Measurements from ENCODE around the gene HSPB1. TPM values are rescaled to one million over a fixed set of nuclear protein-coding genes. Genes with fewer than 3 reads are reported as not detected.

HSPB1 gene
- total and polyA plus RNA-seq, 4 donors: 25.5 to 186 (median 104) TPM

DNA sequence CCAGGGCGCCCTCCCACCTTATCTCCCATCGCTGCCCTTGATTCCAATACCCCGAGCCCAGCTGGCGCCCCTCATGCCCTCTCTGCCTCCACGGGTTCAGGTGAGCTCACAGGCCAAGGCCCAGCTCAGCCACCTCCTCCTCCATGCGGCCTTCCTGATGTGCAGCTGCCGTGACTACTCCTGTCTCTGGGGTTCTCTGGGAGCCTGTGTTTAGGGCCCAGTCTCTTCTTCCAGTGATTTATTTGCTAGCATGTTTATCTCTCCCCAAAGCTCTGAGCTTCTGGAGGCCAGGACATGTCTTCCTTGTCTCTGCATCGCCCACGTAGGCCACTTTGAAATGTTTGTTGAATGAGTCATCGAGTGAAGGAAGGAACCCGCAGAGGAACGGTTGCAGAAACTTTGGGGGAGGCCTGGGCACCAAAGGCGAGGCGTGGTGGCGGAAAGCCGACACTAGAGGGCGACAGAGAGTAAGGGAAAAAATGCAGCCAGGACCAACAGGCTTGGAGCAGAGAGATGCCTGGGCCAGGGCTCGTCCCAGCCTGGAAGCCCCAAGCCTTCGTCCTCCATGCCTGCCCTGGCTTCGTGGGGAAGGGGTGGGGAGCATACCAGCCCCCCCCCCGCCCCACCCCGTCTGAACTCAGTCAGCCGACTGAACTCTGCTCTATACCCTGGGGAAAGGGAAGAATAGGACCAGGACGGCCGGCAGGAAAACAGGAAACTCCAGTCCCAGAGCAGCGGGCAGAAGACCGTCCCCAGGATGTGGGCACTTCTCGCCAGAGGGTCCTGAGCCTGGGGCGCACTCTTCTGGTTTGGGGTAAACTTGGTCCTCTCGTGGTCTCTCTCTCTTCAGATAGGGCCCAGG is 10.9 kb upstream of the HSPB1 start:
- Histone ChIP-seq H3K4me1 (ENCODE audit: control insufficient read depth in 4 of 4, insufficient read depth in 4 of 4, low read length in 3 of 4) (peaks cover 0 to 16% (median 11%) of the 10 kb centered on the region in 4 donors), H3K9me3 (ENCODE audit: control insufficient read depth in 4 of 4, low read length in 3 of 4) (no peaks in the 10 kb centered on the region), H3K27me3 (ENCODE audit: control insufficient read depth in 4 of 4, insufficient read depth in 4 of 4, low read length in 3 of 4) (no peaks in the 10 kb centered on the region), H3K27ac (ENCODE audit: low read depth in 1 of 2, low read length in 2 of 2) (peak overlapping the region; percentile 75 to 77), H3K9ac (ENCODE audit: low read depth in 1 of 2, low read length in 2 of 2) (peak overlapping the region in 1 of 2 donors; percentile 54), H3K36me3 (ENCODE audit: control insufficient read depth in 4 of 4, insufficient read depth in 3 of 4, low read depth in 1 of 4, low read length in 3 of 4) (no peaks in the 10 kb centered on the region), H3K4me3 (ENCODE audit: low read depth in 1 of 3, low read length in 3 of 3) (peak overlapping the region in 1 of 3 donors; percentile 37)
- DNase-seq (ENCODE audit: low spot score): peak; percentile 91
- WGBS: 19% methylated on average over 30 of the region's 30 CpGs
- TF ChIP-seq, protein P1, sequence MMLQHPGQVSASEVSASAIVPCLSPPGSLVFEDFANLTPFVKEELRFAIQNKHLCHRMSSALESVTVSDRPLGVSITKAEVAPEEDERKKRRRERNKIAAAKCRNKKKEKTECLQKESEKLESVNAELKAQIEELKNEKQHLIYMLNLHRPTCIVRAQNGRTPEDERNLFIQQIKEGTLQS (IDR thresholded peaks at IDR 0.05): peak; percentile 21
- peak in 1 of 2 donors; percentile 31 for TF ChIP-seq EGR1 (IDR thresholded peaks at IDR 0.05; ENCODE audit: low read depth in 2 of 2)
- peak; percentile 98 to 99 for TF ChIP-seq RAD21 (IDR thresholded peaks at IDR 0.05)
- TF ChIP-seq YY1 (IDR thresholded peaks at IDR 0.05): peak; percentile 86
- peak in 1 of 2 donors; percentile 9 for TF ChIP-seq GABPA (IDR thresholded peaks at IDR 0.05 in 1 of 2, conservative IDR thresholded peaks at IDR 0.05 in 1 of 2)
- TF ChIP-seq TAF1 (conservative IDR thresholded peaks at IDR 0.05): no peak
- no peak for TF ChIP-seq FOXA2 (IDR thresholded peaks at IDR 0.05)
- peak; percentile 99 for TF ChIP-seq CTCF (IDR thresholded peaks at IDR 0.05; ENCODE audit: low read depth, low read length, missing input control)
- no peak for TF ChIP-seq HNF4A (conservative IDR thresholded peaks at IDR 0.05)
- peak; percentile 90 to 92 for TF ChIP-seq JUND (IDR thresholded peaks at IDR 0.05)
- TF ChIP-seq ZBTB33 (IDR thresholded peaks at IDR 0.05): no peak
- TF ChIP-seq SP1 (IDR thresholded peaks at IDR 0.05): peak; percentile 31
- TF ChIP-seq REST (IDR thresholded peaks at IDR 0.05): peak; percentile 54
- TF ChIP-seq RXRA (IDR thresholded peaks at IDR 0.05): peak; percentile 50 to 54
